Naive thymus-derived CD4-positive, alpha-beta T cell (primary cell): ENCODE data around the gene CSNK2A2. TPM values are rescaled to one million over a fixed set of nuclear protein-coding genes. Genes with fewer than 3 reads are reported as not detected.

Source experiments
- ATAC-seq: fragments of 150-1000 bp; cut with Tn5 transposase; 2 replicates; pipeline ENCODE4 v1.10.0; 2021; ENCODE audit warnings: mild to moderate bottlenecking, moderate library complexity
- CTCF ChIA-PET: fragments of 350-600 bp; sonication (Branson Sonifier 250); formaldehyde crosslinking; loops from one replicate; lab custom pipeline; 2021; ENCODE audit warnings: antibody characterized with exemption; lab: Charles Lee
- POLR2A ChIA-PET: fragments of 350-600 bp; sonication (Branson Sonifier 250); formaldehyde crosslinking; loops from one replicate; lab custom pipeline; 2021; ENCODE audit warnings: antibody characterized with exemption, inconsistent platforms; lab: Charles Lee
- DNase-seq, 9 donors: peaks; one replicate each; pipeline versions ENCODE4 v3.0.0 to v3.0.0-alpha.2; 2020 to 2022; ENCODE audit warnings: mixed read lengths in 1 of 9
- H3K27ac ChIP-seq: one replicate; pipeline ENCODE4 v1.7.0; 2013; ENCODE audit warnings: mild to moderate bottlenecking, low read depth, low read length, moderate library complexity
- H3K27me3 ChIP-seq, 2 donors: one replicate each; pipeline ENCODE4 v1.7.0; 2013; ENCODE audit warnings: low read length in 2 of 2, mild to moderate bottlenecking in 2 of 2, moderate library complexity in 2 of 2; ENCODE audit not compliant: control insufficient read depth in 2 of 2, insufficient read depth in 2 of 2
- H3K36me3 ChIP-seq, 3 experiments: 1 replicate in 2 of 3; 2 replicates in 1 of 3; pipeline ENCODE4 v1.7.0; 2013; ENCODE audit warnings: low read length in 3 of 3, mild to moderate bottlenecking in 3 of 3, moderate library complexity in 1 of 3; ENCODE audit not compliant: insufficient read depth in 3 of 3, control insufficient read depth in 2 of 3
- H3K4me1 ChIP-seq, 2 donors: one replicate each; pipeline ENCODE4 v1.7.0; 2013; ENCODE audit warnings: low read length in 2 of 2, mild to moderate bottlenecking in 2 of 2, moderate library complexity in 1 of 2; ENCODE audit not compliant: control insufficient read depth in 2 of 2, insufficient read depth in 2 of 2
- H3K4me3 ChIP-seq: 2 replicates; pipeline ENCODE4 v1.7.0; 2013; ENCODE audit warnings: mild to moderate bottlenecking, low read length
- H3K9me3 ChIP-seq, 3 experiments: 1 replicate in 2 of 3; 2 replicates in 1 of 3; pipeline ENCODE4 v1.7.0; 2013; ENCODE audit warnings: low read length in 3 of 3; ENCODE audit not compliant: control insufficient read depth in 2 of 3
- H3K27ac Mint-ChIP-seq, 9 donors: one replicate each; pipeline ENCODE4 v1.8.0; 2020 to 2022; ENCODE audit warnings: mixed read lengths in 9 of 9, mild to moderate bottlenecking in 8 of 9, moderate library complexity in 5 of 9, inconsistent platforms in 2 of 9
- H3K27me3 Mint-ChIP-seq, 5 donors: one replicate each; pipeline ENCODE4 v1.8.0; 2021 to 2022; ENCODE audit warnings: mixed read lengths in 5 of 5, mild to moderate bottlenecking in 1 of 5
- H3K36me3 Mint-ChIP-seq, 5 donors: one replicate each; pipeline ENCODE4 v1.8.0; 2020 to 2022; ENCODE audit warnings: mixed read lengths in 5 of 5, mild to moderate bottlenecking in 3 of 5, inconsistent platforms in 1 of 5
- H3K4me1 Mint-ChIP-seq, 7 donors: one replicate each; pipeline ENCODE4 v1.8.0; 2020 to 2022; ENCODE audit warnings: mixed read lengths in 7 of 7, mild to moderate bottlenecking in 3 of 7, inconsistent platforms in 1 of 7
- H3K4me3 Mint-ChIP-seq, 10 donors: one replicate each; pipeline ENCODE4 v1.8.0; 2020 to 2022; ENCODE audit warnings: mild to moderate bottlenecking in 10 of 10, mixed read lengths in 10 of 10, moderate library complexity in 6 of 10, inconsistent platforms in 2 of 10
- H3K9me3 Mint-ChIP-seq, 11 donors: one replicate each; pipeline ENCODE4 v1.8.0; 2020 to 2022; ENCODE audit warnings: mixed read lengths in 11 of 11, mild to moderate bottlenecking in 4 of 11, inconsistent platforms in 1 of 11, moderate library complexity in 1 of 11
- intact Hi-C, 2 donors: fragments of 100-400 bp; cut with micrococcal nuclease; formaldehyde crosslinking; loops; one replicate each; pipeline ENCODE4 v1.15.1; 2023
- polyA plus RNA-seq, 2 donors: library from polyadenylated mRNA; unstranded; fragments of 300-500 nt; fragmentation: Illumina TruSeq; gene quantifications; one replicate each; pipeline ENCODE4 v1.2.3, GENCODE V29; 2021
- total RNA-seq, 6 experiments: library from RNA in 5 of 6; stranded (reverse) in 5 of 6; gene quantifications; 1 replicate in 5 of 6; 2 replicates in 1 of 6; pipeline ENCODE4 v1.2.3 and lab custom pipeline; 2021 to 2026

The CSNK2A2 gene
- total RNA-seq: 10 to 100 TPM; 46.5 to 70.0 (median 67.9) TPM
- polyA plus RNA-seq: 10 to 100 TPM; 11.0 to 12.9 TPM
- total RNA-seq (lab: John Stamatoyannopoulos, UW): 66.5 reads per million, percentile 77 among the genes with 10 or more reads in this experiment

DNA sequence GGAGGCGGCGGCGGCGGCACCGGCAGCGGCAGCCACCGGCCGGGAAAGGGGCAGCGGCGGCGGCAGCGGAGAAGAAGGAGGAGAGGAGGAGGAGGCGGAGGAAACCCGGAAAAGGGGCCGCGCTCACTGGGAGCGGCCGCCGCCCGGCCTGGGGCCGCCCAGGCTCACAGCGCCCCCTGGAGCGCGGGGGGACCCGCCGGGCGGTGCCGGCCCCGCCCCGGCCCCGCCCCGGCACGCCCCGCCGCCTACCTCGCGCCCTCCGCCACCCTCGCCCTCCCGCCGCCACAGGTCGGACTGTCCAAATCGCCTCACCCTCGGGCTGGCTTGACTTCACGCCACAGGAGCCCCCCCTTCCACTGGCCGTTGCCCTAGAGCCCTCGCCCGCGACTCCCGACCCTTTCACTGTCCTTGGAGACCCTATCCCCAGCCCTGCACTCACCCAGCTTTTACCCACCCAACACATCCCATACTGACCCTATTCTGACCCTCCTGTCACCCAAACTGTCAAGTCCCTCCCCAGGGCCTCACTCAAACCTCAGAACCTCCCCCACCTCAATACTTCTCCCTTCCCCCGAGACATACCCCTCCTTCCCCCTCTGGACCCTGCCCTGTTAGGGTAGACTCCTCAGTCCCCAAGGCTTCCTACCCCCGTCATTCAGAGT is at the start of gene CSNK2A2:
CSNK2A2 (minus strand) TSS at position 85 of the 662 bp plus-strand sequence. CDS start 370 bp downstream, outside the sequence.
- peaks cover 30 to 51% (median 46%) of the 10 kb centered on the region in 7 donors for H3K4me1 Mint-ChIP-seq
- peak within 1 kb of the TSS; percentile 63 for H3K4me3 ChIP-seq
- peaks cover 0 to 11% (median 5%) of the 10 kb centered on the region in 3 experiments for H3K36me3 ChIP-seq
- H3K9me3 ChIP-seq: no peaks in the 10 kb centered on the region
- H3K27me3 ChIP-seq: no peaks in the 10 kb centered on the region
- peak within 1 kb of the TSS; percentile 62 for H3K27ac ChIP-seq
- ChIA-PET CTCF (no interaction called here), POLR2A (no interaction called here)
- peaks cover 9 to 33% (median 13%) of the 10 kb centered on the region in 5 donors for H3K27me3 Mint-ChIP-seq
- peaks cover 0 to 18% (median 8%) of the 10 kb centered on the region in 5 donors for H3K36me3 Mint-ChIP-seq
- peak within 1 kb of the TSS; percentile 84 to 93 (median 88) for H3K4me3 Mint-ChIP-seq
- peak within 1 kb of the TSS; percentile 61 to 90 (median 82) for H3K27ac Mint-ChIP-seq
- intact Hi-C loops: loop anchor here (1.0 to 10.0 kb wide), 11 partner anchors 38 to 1463 kb away; partner anchors contain the start of genes CFAP20 (in 2 of the 2), CIAPIN1 (in 1 of the 2), COQ9 (in 1 of the 2) and GINS3 (in 1 of the 2)
- H3K9me3 Mint-ChIP-seq: no peaks in the 10 kb centered on the region
- H3K4me1 ChIP-seq: peaks cover 21 to 22% of the 10 kb centered on the region in 2 donors
- DNase-seq (peak; percentile 38 to 81 (median 60)), ATAC-seq (peak; percentile 99)

DNA sequence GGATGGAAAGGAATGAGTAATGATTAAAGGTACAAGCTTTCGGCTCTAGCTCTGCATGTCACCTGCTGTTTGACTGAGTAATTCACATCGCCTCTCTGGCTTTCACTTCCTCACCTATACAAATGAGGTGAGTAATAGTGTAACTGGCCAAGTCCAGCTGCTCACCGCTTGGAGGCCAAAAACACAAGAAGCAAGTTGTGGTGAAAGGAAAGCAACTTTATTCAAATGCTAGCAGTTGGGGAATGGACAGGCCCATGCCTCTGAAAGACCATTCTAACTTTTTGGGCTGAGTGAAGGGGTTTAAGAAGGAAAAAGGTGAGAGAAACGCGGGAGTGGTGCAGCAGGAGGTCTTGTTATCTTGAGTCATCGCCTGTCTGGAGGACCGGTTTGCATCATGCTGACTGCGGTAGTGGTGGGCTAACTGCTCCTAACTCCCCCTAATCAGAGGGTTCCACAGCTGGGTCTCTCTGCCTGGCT is 45.7 kb upstream of the CSNK2A2 start:
- Histone ChIP-seq H3K27me3 (no peaks in the 10 kb centered on the region), H3K36me3 (no peaks in the 10 kb centered on the region), H3K27ac (no peak overlapping the region), H3K4me3 (no peak overlapping the region), H3K4me1 (no peaks in the 10 kb centered on the region), H3K9me3 (no peaks in the 10 kb centered on the region)
- DNase-seq (no peak), ATAC-seq (no peak)
- ChIA-PET CTCF (no interaction called here), POLR2A (no interaction called here)
- Mint-ChIP-seq H3K27ac (peak overlapping the region in 1 of 9 donors; percentile 33), H3K36me3 (no peaks in the 10 kb centered on the region), H3K4me3 (no peak overlapping the region), H3K4me1 (peaks cover 0 to 5% (median 0%) of the 10 kb centered on the region in 7 donors), H3K9me3 (no peaks in the 10 kb centered on the region), H3K27me3 (peaks cover 15 to 45% (median 30%) of the 10 kb centered on the region in 5 donors)
- intact Hi-C loops: no loop called here

DNA sequence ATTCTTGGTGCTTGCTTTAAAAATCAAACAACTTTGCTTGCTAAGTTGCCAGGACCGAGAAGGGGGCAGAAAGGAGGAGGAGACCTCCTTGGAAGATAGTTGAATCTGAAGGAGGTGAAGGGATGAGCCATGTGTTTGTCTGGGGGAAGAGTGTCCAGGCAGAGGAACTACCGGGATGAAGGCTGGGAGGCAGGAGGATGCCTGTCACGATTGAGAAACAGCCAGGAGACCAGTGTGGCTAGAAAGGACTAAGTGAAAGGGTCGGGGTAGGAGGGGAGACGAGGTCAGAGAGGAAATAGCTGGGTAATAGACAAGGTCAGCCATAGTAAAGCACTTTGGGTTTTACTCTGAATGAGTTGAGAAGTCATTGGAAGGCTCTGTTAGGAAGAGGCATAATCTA is 38.9 kb upstream of the CSNK2A2 start:
- Histone ChIP-seq H3K9me3 (no peaks in the 10 kb centered on the region), H3K4me1 (peaks cover 8 to 10% of the 10 kb centered on the region in 2 donors), H3K27ac (no peak overlapping the region), H3K36me3 (no peaks in the 10 kb centered on the region), H3K4me3 (no peak overlapping the region), H3K27me3 (no peaks in the 10 kb centered on the region)
- H3K36me3 Mint-ChIP-seq: no peaks in the 10 kb centered on the region
- H3K27me3 Mint-ChIP-seq: peaks cover 5 to 52% (median 22%) of the 10 kb centered on the region in 5 donors
- no peaks in the 10 kb centered on the region for H3K9me3 Mint-ChIP-seq
- ChIA-PET POLR2A (no interaction called here), CTCF (no interaction called here)
- H3K27ac Mint-ChIP-seq: peak overlapping the region in 2 of 9 donors; percentile 5 to 65
- ATAC-seq (no peak), DNase-seq (peak in 1 of 9 donors; percentile 4)
- peaks cover 0 to 17% (median 13%) of the 10 kb centered on the region in 7 donors for H3K4me1 Mint-ChIP-seq
- peak overlapping the region; percentile 82 to 93 (median 89) for H3K4me3 Mint-ChIP-seq
- intact Hi-C loops: loop anchor here (1.0 to 5.0 kb wide), 9 partner anchors 12 to 502 kb away; partner anchors contain the start of genes CFAP20 (in 2 of the 2), CSNK2A2 (in 2 of the 2), GINS3 (in 1 of the 2) and KATNB1 (in 1 of the 2)

DNA sequence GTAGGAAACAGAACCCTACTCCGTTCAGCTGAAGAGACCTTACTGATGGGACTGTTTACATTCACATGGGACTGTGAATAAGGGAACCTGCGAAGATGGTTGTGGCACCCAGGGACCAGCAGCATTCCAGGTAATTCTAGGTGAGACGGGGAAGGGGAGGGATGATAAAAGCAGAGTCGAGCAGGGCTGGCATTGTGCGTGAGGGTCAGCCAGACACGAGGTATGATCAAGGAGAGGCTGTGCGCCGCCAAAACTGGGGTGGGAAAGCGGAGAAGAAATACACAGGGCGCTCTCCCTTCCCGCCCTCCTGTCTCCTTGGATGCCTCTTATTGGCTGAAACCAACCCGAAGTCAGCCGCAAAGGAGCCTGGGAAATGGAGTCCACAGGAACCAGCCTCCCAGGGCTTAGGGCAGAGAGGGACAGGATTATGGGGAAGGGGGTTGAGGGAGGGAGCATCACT is 38.4 kb upstream of the CSNK2A2 start:
- peak; percentile 18 to 56 (median 45) for DNase-seq
- Mint-ChIP-seq H3K4me1 (peaks cover 0 to 17% (median 13%) of the 10 kb centered on the region in 7 donors), H3K36me3 (no peaks in the 10 kb centered on the region), H3K9me3 (no peaks in the 10 kb centered on the region), H3K4me3 (peak overlapping the region; percentile 82 to 93 (median 89)), H3K27me3 (peaks cover 5 to 47% (median 21%) of the 10 kb centered on the region in 5 donors), H3K27ac (peak overlapping the region in 4 of 9 donors; percentile 5 to 36 (median 23))
- intact Hi-C loops: loop anchor here (1.0 to 5.0 kb wide), 9 partner anchors 13 to 501 kb away; partner anchors contain the start of genes CFAP20 (in 2 of the 2), CSNK2A2 (in 2 of the 2), GINS3 (in 1 of the 2) and KATNB1 (in 1 of the 2)
- H3K4me3 ChIP-seq: peak overlapping the region; percentile 64
- peak; percentile 89 for ATAC-seq
- H3K27ac ChIP-seq: no peak overlapping the region
- POLR2A ChIA-PET: no interaction called here
- H3K9me3 ChIP-seq: no peaks in the 10 kb centered on the region
- no peaks in the 10 kb centered on the region for H3K27me3 ChIP-seq
- H3K4me1 ChIP-seq: peaks cover 8 to 10% of the 10 kb centered on the region in 2 donors
- no peaks in the 10 kb centered on the region for H3K36me3 ChIP-seq
- CTCF ChIA-PET: no interaction called here

DNA sequence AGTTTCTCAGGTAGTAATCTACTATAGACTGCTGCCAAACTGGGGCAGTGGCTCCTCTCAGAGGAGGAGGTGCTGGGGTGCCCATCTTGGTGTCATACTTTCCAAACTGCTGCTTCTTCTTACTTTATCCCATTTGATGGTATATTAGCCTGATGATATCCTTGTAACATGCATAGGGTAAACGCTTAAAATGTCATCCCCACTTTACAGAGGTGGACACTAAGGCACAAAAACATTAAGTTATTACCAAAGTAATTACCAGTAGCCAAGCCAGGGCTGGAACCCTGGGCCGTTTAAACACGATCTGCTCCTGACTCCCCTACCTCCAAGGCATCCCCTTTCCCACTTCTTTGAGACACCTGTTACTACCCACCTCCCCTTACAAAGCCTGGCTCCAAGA is 37.8 kb upstream of the CSNK2A2 start:
- peaks cover 5 to 46% (median 21%) of the 10 kb centered on the region in 5 donors for H3K27me3 Mint-ChIP-seq
- POLR2A ChIA-PET: no interaction called here
- H3K36me3 ChIP-seq: no peaks in the 10 kb centered on the region
- CTCF ChIA-PET: no interaction called here
- H3K4me3 ChIP-seq: peak overlapping the region; percentile 64
- ATAC-seq: no peak
- no peak overlapping the region for H3K27ac ChIP-seq
- no peak overlapping the region for H3K27ac Mint-ChIP-seq
- no peaks in the 10 kb centered on the region for H3K9me3 ChIP-seq
- peaks cover 8 to 10% of the 10 kb centered on the region in 2 donors for H3K4me1 ChIP-seq
- H3K27me3 ChIP-seq: no peaks in the 10 kb centered on the region
- H3K36me3 Mint-ChIP-seq: no peaks in the 10 kb centered on the region
- peak overlapping the region in 9 of 10 donors; percentile 82 to 93 (median 89) for H3K4me3 Mint-ChIP-seq
- peaks cover 0 to 17% (median 13%) of the 10 kb centered on the region in 7 donors for H3K4me1 Mint-ChIP-seq
- no peaks in the 10 kb centered on the region for H3K9me3 Mint-ChIP-seq
- intact Hi-C loops: loop anchor here (1.0 to 5.0 kb wide), 9 partner anchors 14 to 501 kb away; partner anchors contain the start of genes CFAP20 (in 2 of the 2), CSNK2A2 (in 2 of the 2), GINS3 (in 1 of the 2) and KATNB1 (in 1 of the 2)
- DNase-seq: no peak

DNA sequence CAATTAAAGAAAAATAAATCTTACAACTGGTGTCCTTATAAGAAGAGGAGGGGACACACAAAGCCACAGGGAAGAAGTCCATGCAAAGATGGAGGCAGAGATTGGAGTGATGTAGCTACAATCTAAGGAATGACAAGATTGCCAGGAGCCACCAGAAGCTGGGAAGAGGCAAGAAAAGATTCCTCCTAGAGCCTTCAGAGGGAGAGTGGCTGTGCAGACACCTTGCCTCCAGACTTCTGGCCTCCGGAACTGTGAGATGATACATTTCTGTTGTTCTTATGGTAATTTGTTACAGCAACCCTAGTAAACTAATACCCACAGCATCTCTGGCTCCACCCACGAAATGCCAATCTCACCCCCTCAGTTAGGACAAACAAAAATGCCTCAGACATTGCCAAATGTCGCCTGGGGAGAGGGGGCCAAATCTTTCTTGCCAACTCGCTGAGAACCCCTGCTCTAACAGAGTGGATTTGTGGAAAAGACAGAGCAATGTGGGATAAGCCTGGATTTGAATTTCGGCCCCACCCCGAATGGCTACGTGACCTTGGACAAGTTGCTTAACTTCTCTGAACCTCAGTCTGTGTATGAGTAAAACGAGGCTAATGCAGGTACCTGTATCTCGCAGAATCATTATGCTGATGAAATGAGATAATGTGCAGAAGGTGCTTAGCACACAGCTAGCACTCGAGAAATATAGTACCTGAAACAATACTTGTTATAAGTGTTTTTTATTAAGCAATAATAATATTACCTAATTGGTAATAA is 37.1 kb upstream of the CSNK2A2 start:
- no peaks in the 10 kb centered on the region for H3K36me3 Mint-ChIP-seq
- H3K27ac Mint-ChIP-seq: no peak overlapping the region
- H3K36me3 ChIP-seq: no peaks in the 10 kb centered on the region
- H3K9me3 ChIP-seq: no peaks in the 10 kb centered on the region
- ATAC-seq: no peak
- intact Hi-C loops: loop anchor here (5.0 kb wide), 3 partner anchors 108 to 397 kb away; partner anchors contain the start of genes CFAP20 (in 1 of the 2), USB1 (in 1 of the 2) and ZNF319 (in 1 of the 2)
- no peak for DNase-seq
- peaks cover 5 to 40% (median 16%) of the 10 kb centered on the region in 5 donors for H3K27me3 Mint-ChIP-seq
- ChIA-PET CTCF (no interaction called here), POLR2A (no interaction called here)
- no peak overlapping the region for H3K27ac ChIP-seq
- H3K4me3 Mint-ChIP-seq: no peak overlapping the region
- H3K9me3 Mint-ChIP-seq: no peaks in the 10 kb centered on the region
- H3K27me3 ChIP-seq: no peaks in the 10 kb centered on the region
- H3K4me3 ChIP-seq: no peak overlapping the region
- H3K4me1 ChIP-seq: peaks cover 8 to 10% of the 10 kb centered on the region in 2 donors
- H3K4me1 Mint-ChIP-seq: peaks cover 0 to 17% (median 13%) of the 10 kb centered on the region in 7 donors
